ENCODE data around the gene CEP170B.
"Not testable (repeated sequence)": the region's sequence is repeated elsewhere in the genome, so short reads cannot be mapped to it uniquely, and the experiment has no call there.

CEP170B gene

DNA sequence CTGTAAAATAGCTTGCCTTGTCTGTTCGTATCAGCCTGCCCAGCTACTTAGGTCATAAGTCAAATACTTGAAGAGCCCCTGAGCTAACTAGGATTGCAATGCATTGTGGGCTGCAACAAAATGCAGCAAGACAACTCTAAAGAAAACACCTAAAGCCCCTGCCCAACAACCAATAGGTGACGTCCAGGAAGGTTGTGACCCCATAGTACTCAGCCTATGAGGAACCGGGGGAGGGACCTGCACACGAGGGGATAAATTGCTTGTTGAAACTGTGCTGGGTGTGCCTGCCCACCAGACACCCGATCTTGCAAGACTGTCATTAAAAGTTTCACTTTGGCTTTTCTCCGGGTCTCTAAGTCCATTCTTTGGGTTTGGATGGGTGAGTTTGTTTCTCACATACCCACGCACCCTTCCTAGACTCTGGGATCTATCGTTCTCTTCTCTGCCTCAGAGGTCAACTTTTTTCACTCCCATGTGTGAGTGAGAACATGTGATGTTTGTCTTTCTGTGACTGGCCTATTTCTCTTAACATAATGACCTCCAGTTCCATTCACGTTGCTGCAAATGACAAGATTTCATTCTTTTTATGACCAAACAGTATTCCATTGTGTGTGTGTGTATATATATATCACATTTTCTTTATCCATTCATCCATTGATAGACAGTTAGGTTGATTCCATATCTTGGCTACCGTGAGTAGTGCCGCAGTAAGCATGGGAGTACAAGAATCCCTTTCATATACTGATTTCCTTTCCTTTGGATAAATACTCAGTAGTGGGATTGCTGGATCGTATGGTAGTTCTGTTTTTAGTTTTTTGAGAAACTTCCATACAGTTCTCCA, 54.3 kb downstream of the CEP170B start:
- not testable (repeated sequence) for DNase-seq

GRCh38 chr14:104919993-104920315, 54.9 kb downstream of the CEP170B start:
- DNase-seq = no peak

- no peak for DNase-seq
Observed at GRCh38 chr14:104923640-104924420, 58.8 kb downstream of the CEP170B start.

- no peak for DNase-seq
Observed at GRCh38 chr14:104924421-104925213, 59.5 kb downstream of the CEP170B start, which contains the start of gene PLD4. Gene PLD4, plus strand, starts transcription at chr14:104924879. Its CDS starts 2,262 bp downstream, at chr14:104927141.

DNA sequence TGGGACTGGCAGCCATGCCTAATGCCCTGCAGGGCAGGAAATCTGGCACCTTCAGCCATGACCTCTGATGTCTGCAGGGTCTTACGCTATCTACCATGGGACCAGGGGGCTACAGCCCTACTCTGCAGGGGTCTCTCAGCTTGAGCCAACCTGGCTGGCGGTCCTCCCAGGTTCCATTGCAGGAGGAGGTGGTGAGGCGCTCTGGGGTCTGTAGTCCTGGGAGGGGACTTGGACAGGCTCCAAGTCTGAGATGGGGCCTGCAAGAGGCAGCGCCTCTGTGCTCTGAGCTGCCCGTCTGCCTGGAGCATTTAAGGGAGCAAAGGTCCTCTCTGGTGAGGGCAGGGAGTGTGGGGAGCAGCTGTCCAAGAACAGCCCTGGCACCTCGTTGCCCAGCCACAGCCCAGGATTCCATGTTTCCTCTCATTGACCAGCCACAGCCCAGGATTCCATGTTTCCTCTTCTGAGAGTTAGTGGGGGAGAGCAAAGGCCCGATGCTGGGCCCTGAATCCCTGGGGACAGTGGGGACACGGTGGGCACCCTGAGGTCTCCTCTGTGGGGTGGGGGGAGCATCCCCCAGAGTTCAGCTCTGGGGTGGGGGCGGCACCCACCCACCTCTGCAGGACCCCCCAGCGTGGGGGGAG, 60.3 kb downstream of the CEP170B start:
- DNase-seq = no peak

DNA sequence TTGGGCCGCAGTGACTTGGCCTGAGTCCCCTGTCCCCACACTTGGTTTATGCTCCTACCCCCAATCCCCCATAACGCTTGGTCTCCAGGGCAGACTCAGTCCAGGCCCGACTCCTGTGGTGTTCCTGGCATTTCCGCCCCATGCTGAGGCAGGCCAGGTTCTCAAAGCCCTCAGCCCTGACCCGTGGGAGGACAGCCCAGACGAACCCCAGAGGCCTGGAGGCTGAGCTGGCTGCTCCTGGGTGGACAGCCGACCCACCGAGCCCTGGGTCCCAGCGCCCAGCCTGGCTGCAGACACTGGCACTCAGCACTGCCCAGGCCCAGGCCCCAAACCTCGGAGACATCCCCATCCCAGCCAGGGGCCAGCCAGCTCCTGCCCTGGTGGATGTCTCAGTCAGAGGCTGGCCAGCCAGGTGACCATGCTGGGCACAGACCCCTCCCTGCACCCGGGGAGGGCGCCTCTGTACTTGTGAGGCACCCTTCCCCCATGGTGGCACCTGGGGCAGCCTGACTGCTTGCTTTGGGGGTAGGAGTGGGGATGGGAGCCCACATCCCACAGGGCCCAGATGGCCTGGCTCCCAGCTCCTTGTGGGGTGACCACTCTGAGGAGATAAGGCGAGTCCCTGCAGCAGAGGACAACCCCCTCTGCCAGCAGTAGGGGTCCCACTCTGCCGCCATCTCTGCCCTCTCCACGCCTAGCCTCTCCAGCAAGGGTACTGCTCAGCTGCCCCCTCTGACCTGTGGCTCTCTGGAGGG, 61.0 kb downstream of the CEP170B start:
- no peak for DNase-seq

GRCh38 chr14:104926619-104927431, 61.8 kb downstream of the CEP170B start:
- no peak for DNase-seq

GRCh38 chr14:104927432-104927816, 62.4 kb downstream of the CEP170B start:
- no peak for DNase-seq

- DNase-seq = no peak
Observed at GRCh38 chr14:104927901-104928300, 62.8 kb downstream of the CEP170B start.

- DNase-seq = no peak
Observed at GRCh38 chr14:104928391-104929133, 63.5 kb downstream of the CEP170B start.

- no peak for DNase-seq
Observed at GRCh38 chr14:104929268-104930230, 64.5 kb downstream of the CEP170B start.

DNA sequence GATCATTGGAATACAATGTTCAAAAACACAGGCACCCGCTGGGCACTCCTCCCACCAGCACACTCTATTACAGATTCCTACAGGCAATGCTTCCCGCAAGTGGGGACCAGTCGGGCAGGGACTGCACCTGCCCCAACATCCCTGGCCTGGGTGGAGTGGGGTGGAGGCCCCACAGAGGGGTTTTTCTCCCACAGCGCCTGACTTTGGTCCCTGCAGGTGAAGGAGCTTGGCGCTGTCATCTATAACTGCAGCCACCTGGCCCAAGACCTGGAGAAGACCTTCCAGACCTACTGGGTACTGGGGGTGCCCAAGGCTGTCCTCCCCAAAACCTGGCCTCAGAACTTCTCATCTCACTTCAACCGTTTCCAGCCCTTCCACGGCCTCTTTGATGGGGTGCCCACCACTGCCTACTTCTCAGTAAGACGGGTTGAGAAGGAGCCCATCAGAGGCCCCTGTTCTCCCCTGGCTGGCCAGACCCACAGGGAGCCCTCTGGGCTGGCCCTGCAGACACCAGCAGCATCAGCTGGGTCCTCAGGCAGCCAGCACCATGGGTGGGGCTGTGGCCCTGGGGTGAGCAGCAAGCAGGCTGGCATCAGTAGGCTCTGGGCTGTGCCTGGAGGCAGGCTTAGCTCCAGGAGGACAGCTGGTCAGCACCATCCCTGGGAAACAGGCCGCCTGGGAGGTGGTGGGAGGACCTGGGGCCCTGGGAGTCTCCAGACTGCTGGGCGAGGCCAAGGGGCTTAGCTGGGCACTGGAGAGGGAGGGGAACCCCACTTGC, 65.6 kb downstream of the CEP170B start:
- no peak for DNase-seq

DNA sequence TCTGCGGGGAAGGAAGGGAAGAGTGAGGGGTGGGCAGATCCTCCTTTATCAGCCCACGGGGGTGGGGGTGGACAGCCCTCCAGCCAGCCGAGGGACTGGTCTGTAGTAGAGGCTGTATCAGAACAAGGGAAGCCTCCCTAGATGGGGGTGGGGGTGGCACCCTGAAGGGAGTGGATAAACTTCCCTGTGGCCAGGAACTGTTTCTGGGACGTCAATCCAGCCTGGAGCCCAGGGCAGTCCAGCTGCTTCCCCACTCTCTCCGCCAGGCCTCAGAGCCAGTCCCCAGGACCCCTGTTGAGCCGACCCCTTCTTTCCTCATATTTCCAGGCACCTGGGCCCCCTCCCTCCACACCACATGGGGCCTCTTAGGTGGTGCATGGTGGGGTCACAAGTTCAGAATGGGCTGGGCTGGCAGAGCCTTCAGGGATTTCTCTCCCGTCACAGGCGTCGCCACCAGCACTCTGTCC, 66.3 kb downstream of the CEP170B start:
- no peak for DNase-seq

GRCh38 chr14:104931771-104932675, 67.0 kb downstream of the CEP170B start:
- DNase-seq = no peak

DNA sequence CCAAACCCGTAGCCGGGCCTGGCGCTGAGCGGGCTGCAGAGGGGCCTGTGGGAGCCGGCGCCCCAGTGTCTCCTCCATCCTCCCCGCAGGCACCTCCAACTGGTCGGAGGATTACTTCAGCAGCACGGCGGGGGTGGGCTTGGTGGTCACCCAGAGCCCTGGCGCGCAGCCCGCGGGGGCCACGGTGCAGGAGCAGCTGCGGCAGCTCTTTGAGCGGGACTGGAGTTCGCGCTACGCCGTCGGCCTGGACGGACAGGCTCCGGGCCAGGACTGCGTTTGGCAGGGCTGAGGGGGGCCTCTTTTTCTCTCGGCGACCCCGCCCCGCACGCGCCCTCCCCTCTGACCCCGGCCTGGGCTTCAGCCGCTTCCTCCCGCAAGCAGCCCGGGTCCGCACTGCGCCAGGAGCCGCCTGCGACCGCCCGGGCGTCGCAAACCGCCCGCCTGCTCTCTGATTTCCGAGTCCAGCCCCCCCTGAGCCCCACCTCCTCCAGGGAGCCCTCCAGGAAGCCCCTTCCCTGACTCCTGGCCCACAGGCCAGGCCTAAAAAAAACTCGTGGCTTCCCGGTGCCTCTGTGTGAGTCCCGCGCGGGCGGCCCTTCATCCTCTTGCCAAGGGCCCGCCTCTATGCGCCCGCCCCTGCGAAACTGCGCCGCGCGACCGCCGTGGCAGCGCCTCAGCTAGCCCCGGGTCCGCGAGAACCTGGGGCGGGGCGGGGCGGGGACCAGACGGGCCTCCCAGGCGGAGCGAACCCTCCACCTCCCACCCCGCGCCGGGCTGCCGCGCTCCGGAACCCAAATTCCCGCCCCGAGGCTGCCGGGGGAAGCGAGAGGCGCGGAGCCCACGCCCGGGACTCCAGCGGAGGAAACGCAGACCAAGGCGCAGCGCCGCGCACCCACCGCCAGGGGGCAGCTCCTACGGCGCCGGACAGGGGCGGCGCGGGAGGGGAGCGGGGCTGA, 67.9 kb downstream of the CEP170B start:
- DNase-seq = peak; percentile 25

All from SHP77 treated with DMSO at 0.1 percent for 48 hours (cell line).